ENCODE measurements around the gene SPATA32.
A peak's percentile ranks its signal among the peaks of the same experiment; 100 is the strongest.

SPATA32 gene

GRCh38 chr17:45222014-45222288 is 39.9 kb downstream of the SPATA32 start:
- DNase-seq (ENCODE audit: low read depth in 2 of 2) = no peak
- peak overlapping the region; percentile 42 to 59 for H3K4me3 ChIP-seq (replicated peaks in 1 of 2; ENCODE audit: low read depth in 2 of 2, low read length in 2 of 2)
- TF ChIP-seq CTCF (IDR thresholded peaks at IDR 0.05; ENCODE audit: low read depth, low read length) = no peak

GRCh38 chr17:45221081-45222013 is 40.5 kb downstream of the SPATA32 start, which contains the start of gene FMNL1:
TSS of gene FMNL1 (plus strand) at chr17:45221885. CDS start at chr17:45222125, 240 bp downstream.
- TF ChIP-seq CTCF (IDR thresholded peaks at IDR 0.05; ENCODE audit: low read depth, low read length) = no peak
- DNase-seq (ENCODE audit: low read depth in 2 of 2) = no peak

GRCh38 chr17:45220079-45220478 is 41.8 kb downstream of the SPATA32 start:
- no peak overlapping the region for H3K4me3 ChIP-seq (replicated peaks in 1 of 2; ENCODE audit: low read depth in 2 of 2, low read length in 2 of 2)
- no peak for DNase-seq (ENCODE audit: low read depth in 2 of 2)
- TF ChIP-seq CTCF (IDR thresholded peaks at IDR 0.05; ENCODE audit: low read depth, low read length) = no peak

More at GRCh38 chr17:45221081-45222013, 40.5 kb downstream of the SPATA32 start, which contains the start of gene FMNL1:
- peak within 1 kb of the TSS; percentile 42 to 59 for H3K4me3 ChIP-seq (replicated peaks in 1 of 2; ENCODE audit: low read depth in 2 of 2, low read length in 2 of 2)

- peak; percentile 86 for DNase-seq (ENCODE audit: low read depth in 2 of 2)
- no peak overlapping the region for H3K4me3 ChIP-seq (replicated peaks in 1 of 2; ENCODE audit: low read depth in 2 of 2, low read length in 2 of 2)
- peak; percentile 88 for TF ChIP-seq CTCF (IDR thresholded peaks at IDR 0.05; ENCODE audit: low read depth, low read length)
Observed at GRCh38 chr17:45218895-45219661, 42.8 kb downstream of the SPATA32 start.
